Memory B cell (primary cell): ENCODE data around the gene SOBP.

Experiments used
- ATAC-seq: fragments of 150-1000 bp; cut with Tn5 transposase; 2 replicates; pipeline ENCODE4 v1.10.0; 2021; ENCODE audit warnings: low read depth, mild to moderate bottlenecking, moderate library complexity
- DNase-seq, 2 donors: peaks; one replicate each; pipeline ENCODE4 v3.0.0; 2022; ENCODE audit warnings: low spot score in 2 of 2
- H3K27ac Mint-ChIP-seq: one replicate; pipeline ENCODE4 v1.8.0; 2022; ENCODE audit warnings: mild to moderate bottlenecking, moderate library complexity, mixed read lengths
- H3K27me3 Mint-ChIP-seq: one replicate; pipeline ENCODE4 v1.8.0; 2022; ENCODE audit warnings: mixed read lengths
- H3K36me3 Mint-ChIP-seq: one replicate; pipeline ENCODE4 v1.8.0; 2022; ENCODE audit warnings: mild to moderate bottlenecking, mixed read lengths
- H3K4me1 Mint-ChIP-seq: one replicate; pipeline ENCODE4 v1.8.0; 2022; ENCODE audit warnings: mixed read lengths
- H3K4me3 Mint-ChIP-seq: one replicate; pipeline ENCODE4 v1.8.0; 2022; ENCODE audit warnings: mild to moderate bottlenecking, moderate library complexity, mixed read lengths
- H3K9me3 Mint-ChIP-seq: one replicate; pipeline ENCODE4 v1.8.0; 2022; ENCODE audit warnings: mixed read lengths

The SOBP gene

DNA sequence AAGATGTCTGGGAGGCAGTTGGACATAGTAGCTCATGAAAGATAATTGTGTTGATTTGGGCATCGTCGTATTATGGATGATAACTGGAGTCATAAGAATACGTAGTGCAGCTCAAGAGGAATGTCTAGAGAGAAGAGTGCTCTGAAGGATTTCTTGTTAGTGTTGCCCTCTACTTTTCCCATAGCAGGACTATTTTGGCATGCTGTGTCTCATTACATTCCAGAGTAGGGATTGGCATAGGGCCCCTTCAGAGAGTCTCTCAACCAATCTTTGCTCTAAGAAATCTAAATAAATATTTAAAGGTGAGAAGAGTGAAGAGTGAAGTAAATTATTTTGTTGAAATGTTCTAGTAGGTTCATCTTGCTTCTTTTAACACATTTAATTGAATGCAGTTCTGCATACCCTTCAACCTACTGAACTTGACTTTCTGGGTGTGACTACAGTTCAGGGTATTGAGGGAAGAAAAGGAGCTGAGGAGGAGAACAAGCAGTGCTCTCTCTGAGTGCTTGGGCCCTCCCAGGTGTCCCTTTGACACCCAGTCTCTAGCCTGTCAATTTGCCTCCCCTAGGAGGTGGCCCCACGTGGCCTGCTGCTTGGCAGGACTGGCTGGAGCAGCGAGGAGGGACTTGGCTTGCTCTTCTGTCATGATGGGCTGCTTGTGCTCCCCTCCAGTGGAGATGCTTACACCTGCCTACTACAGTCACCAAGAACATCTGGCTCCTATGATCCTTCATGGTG is 33.3 kb downstream of the SOBP start:
- Mint-ChIP-seq H3K27ac (no peak overlapping the region), H3K27me3 (no peaks in the 10 kb centered on the region), H3K36me3 (no peaks in the 10 kb centered on the region), H3K9me3 (no peaks in the 10 kb centered on the region), H3K4me1 (no peaks in the 10 kb centered on the region), H3K4me3 (no peak overlapping the region)
- ATAC-seq (no peak), DNase-seq (no peak)

DNA sequence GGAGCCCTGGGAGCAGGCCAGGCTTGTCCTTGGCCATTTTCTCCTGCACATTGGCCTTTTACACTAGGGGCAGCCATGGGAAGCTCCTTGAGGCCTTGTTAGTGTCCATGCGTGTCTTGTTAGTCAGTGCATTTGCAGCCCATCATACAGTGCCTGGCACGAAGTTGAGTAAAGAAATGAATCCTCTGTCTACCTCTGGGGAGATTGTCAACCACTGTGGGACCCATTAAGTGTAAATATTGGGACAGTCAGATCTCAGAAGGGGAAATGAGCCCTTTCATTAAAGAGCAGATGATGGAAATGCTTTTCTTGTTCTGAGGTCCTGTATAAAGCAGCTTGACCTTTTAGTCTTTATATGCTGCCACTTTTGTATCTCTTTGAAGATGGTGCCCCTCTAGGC is 33.9 kb downstream of the SOBP start:
- no peak for DNase-seq
- H3K36me3 Mint-ChIP-seq, result no peaks in the 10 kb centered on the region
- H3K4me3 Mint-ChIP-seq, result no peak overlapping the region
- no peak overlapping the region for H3K27ac Mint-ChIP-seq
- ATAC-seq, result no peak
- no peaks in the 10 kb centered on the region for H3K4me1 Mint-ChIP-seq
- H3K27me3 Mint-ChIP-seq, result no peaks in the 10 kb centered on the region
- H3K9me3 Mint-ChIP-seq, result no peaks in the 10 kb centered on the region

DNA sequence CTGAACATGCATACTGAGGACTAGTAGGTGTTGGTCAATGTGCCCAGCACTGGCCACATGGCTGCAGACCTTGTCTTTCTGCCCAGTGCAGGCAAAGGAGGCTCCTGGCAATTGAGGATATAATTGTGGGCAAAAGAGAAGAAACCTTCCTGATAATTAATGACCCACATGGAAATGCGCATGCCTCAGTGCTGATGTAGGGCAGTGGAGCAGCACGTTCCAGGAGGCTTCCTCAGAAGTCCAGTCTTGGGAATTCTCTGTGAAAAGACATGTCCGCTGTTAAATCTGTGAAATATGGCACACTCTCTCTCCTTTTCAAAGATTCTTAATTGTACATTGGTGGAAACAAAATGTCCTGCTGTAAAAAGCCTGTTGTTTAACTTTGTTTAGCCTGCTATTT is 34.7 kb downstream of the SOBP start:
- Mint-ChIP-seq H3K9me3 (no peaks in the 10 kb centered on the region), H3K36me3 (no peaks in the 10 kb centered on the region), H3K4me3 (no peak overlapping the region), H3K27ac (no peak overlapping the region), H3K27me3 (no peaks in the 10 kb centered on the region), H3K4me1 (no peaks in the 10 kb centered on the region)
- no peak for ATAC-seq
- DNase-seq, result no peak

DNA sequence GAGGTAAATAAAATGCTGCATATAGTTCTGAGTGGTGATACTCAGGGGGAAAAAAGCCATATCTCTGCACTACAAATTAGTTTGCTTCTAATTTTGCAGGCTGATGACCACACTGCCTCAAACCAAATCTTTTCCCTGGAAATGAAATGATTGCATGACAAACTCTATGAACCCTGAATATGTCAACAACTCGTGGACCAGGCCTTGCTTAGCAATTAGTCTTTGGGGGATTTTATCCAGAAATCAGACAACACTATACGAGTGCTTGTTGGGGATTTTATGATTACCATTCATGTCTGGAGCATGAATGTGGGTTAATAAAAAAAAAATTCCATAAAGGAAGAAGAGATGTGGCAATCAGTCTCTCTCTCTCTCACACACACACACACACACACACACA is 42.0 kb downstream of the SOBP start:
- Mint-ChIP-seq H3K27me3 (no peaks in the 10 kb centered on the region), H3K4me3 (no peak overlapping the region), H3K9me3 (no peaks in the 10 kb centered on the region), H3K36me3 (no peaks in the 10 kb centered on the region), H3K27ac (no peak overlapping the region), H3K4me1 (peaks cover 2% of the 10 kb centered on the region)
- ATAC-seq (no peak), DNase-seq (no peak)

DNA sequence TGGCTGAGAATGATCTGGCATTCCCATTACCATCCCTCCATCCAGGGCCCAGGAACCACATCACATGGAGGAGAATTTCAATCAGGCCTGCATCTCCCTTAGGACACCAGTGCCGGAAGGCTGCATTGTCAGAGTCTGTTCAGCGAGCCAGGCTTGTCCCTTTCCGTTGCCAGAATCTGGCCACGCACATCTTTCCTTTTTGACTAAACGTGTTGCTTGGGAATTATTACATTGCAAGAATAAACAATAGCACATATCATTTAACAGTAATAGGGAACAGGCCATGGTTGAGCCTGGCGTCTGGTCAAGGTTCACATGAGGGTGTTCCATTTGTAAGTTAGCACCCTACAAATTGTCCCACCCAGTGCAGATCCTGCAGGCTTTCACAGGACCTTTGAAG is 42.8 kb downstream of the SOBP start:
- Mint-ChIP-seq H3K9me3 (no peaks in the 10 kb centered on the region), H3K4me3 (no peak overlapping the region), H3K27me3 (no peaks in the 10 kb centered on the region), H3K27ac (no peak overlapping the region), H3K4me1 (peaks cover 2% of the 10 kb centered on the region), H3K36me3 (no peaks in the 10 kb centered on the region)
- ATAC-seq, result no peak
- no peak for DNase-seq

DNA sequence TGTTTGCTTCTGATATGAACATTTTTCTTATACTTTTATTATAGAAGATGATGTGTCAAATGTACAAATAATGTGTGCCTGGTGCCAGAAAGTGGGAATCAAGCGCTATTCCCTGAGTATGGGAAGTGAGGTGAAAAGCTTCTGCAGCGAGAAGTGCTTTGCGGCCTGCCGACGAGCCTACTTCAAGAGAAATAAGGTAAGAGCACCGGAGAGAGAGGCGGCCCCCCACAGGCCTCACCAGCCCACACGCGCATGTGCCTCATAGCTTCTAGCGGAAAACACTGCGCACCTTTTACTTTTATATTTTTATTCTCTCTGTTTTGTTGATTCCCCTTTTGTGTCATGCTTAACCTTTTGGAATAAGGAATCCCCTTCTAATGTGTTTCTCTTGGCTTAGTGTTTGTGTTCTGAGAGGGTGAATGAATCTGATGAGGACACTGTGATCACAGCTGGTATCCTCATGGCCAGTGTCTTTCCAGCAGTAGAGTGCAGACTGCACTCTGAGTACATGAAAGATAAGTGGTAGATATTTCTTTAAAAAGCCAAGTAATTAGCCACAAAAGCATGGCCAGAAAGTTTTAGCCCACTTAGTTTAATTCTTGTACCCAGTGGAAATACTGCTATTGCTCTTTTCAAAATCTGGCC is 43.6 kb downstream of the SOBP start:
- DNase-seq, result no peak
- ATAC-seq, result no peak
- Mint-ChIP-seq H3K27me3 (peaks cover under 1% of the 10 kb centered on the region), H3K9me3 (no peaks in the 10 kb centered on the region), H3K4me1 (peaks cover 2% of the 10 kb centered on the region), H3K27ac (no peak overlapping the region), H3K4me3 (no peak overlapping the region), H3K36me3 (no peaks in the 10 kb centered on the region)

DNA sequence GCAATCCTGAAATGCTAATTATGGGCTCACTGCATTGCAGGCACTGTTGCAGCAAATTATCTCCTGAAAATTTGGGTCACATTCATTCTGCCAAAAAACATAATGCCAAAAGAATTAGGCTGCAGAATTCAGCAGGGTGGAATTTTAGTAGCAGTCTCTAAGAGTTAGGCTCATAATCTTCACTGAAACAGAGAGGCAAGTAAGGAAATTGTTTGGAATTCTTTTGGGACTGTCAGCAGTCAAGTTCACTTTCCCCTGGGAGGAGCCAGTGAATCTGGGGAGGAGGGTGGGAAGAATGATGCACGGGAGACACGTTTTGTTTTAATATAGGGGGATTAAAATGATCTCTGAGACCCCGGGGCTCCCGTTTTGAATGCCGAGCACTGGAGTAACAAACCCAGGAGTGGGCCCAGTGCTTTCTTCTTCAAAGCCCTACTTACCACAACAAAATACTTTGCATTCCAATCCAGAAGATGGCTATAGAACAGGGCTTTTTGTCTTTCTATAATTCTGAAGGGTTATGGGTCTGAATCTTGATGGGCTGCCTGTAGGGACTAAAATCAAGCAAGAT is 44.7 kb downstream of the SOBP start:
- ATAC-seq (no peak), DNase-seq (no peak)
- Mint-ChIP-seq H3K9me3 (no peaks in the 10 kb centered on the region), H3K4me3 (no peak overlapping the region), H3K27ac (no peak overlapping the region), H3K27me3 (peaks cover 4% of the 10 kb centered on the region), H3K4me1 (peaks cover 2% of the 10 kb centered on the region), H3K36me3 (no peaks in the 10 kb centered on the region)

DNA sequence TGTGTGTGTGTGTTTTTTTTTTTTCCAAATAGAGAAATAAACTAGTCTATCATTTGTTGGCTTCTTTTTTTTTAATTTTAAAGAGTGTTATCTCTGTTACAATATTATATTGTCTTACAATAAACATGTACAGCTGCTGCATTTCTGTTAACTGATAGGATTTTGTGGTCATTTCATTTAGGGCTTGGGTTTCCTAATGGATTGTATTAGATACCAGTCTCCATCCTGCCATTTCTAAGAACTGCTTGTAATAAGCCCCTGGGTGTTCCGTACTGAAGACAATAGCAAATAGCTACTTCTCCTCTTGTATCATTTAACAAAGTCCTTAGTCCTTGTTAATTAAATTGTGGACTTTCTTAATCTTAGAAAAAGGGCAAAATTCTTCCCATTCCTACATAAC is 45.7 kb downstream of the SOBP start:
- H3K4me3 Mint-ChIP-seq, result no peak overlapping the region
- H3K27ac Mint-ChIP-seq, result no peak overlapping the region
- no peaks in the 10 kb centered on the region for H3K9me3 Mint-ChIP-seq
- H3K27me3 Mint-ChIP-seq, result peaks cover 4% of the 10 kb centered on the region
- peaks cover 2% of the 10 kb centered on the region for H3K4me1 Mint-ChIP-seq
- H3K36me3 Mint-ChIP-seq, result no peaks in the 10 kb centered on the region
- DNase-seq (no peak), ATAC-seq (no peak)

DNA sequence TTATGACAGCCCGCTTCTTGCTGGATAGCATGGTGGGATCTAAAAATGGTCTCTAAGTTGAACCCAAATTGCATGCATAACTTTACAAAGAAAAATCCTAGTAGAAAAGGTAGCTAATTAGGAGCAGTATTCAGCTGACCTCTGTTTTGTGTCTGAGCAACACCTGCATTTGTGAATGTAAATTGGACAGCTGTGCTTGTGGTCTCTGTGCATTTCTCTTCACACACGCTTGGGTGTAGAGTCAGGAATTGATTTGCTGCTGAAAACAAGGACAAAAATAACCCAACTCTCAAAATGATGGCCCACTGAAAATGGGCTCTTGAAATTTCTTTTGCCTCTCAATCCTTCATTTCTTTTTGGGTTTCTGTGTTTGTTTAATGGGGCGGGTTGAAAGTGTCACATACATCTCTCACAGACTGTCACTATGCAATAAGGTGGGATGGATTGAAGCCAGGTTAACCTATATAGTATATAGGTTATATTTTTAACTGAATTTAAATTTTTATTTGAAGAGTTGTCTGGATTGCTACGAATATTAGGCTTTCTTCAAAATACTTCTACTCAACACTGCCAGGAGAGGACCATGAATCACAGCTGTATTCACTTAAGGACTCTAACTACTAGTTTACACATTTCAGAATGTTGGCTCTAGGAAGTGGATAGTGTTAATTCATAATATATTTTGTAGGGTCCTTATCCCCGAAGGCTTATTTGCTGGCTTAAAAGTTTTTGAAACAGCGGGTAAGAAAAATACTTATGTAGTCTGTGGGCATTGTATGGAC is 46.5 kb downstream of the SOBP start:
- H3K27ac Mint-ChIP-seq, result no peak overlapping the region
- ATAC-seq, result no peak

DNA sequence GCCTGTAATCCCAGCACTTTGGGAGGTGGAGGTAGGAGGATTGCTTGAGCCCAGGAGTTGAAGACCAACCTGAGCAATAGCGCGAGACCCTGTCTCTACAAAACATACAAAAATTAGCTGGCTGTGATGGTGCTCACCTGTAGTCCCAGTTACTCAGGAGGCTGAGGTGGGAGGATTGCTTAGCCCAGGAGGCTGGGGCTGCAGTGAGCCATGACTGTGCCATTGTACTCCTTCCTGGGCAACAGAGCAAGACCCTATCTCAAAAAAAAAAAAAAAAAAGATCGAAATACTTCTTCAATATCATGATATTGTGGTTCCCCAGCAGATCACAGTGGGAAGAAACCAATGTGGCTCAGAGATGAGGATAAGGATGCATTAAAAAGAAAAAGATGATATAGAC is 47.6 kb downstream of the SOBP start:
- H3K4me3 Mint-ChIP-seq, result no peak overlapping the region
- H3K4me1 Mint-ChIP-seq, result peaks cover 2% of the 10 kb centered on the region
- ATAC-seq (no peak), DNase-seq (no peak)
- H3K27me3 Mint-ChIP-seq, result peaks cover 10% of the 10 kb centered on the region
- H3K9me3 Mint-ChIP-seq, result no peaks in the 10 kb centered on the region
- H3K36me3 Mint-ChIP-seq, result no peaks in the 10 kb centered on the region
- no peak overlapping the region for H3K27ac Mint-ChIP-seq

More for the DNA sequence above, 46.5 kb downstream of the SOBP start:
- Mint-ChIP-seq H3K9me3 (no peaks in the 10 kb centered on the region), H3K4me1 (peaks cover 2% of the 10 kb centered on the region), H3K4me3 (no peak overlapping the region), H3K36me3 (no peaks in the 10 kb centered on the region), H3K27me3 (peaks cover 4% of the 10 kb centered on the region)
- no peak for DNase-seq

DNA sequence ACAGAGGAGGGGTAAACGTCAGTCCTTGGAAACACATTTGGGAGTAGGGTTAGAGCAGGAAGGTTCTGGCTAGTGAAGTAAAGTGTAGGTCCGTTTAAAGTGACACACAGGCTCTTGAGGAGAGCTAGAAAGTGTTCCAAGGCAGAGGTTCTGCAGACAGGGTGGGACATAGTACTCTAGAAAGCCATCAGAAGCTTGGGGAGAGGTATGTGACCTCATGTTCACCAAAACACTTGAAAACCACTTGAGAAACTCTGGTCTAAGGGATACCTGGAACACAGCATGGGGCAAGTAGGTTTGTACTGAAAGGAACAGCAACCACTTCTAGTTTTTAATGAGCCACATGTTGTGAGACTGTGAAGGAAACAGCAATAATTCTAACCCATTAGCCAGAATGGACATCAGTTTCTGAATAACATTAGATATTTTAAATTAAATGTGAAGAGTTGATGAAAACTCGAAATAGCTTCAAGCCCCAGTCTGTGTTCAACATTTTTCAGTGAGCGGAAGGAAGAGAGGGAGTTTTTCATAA is 49.0 kb downstream of the SOBP start:
- peaks cover 12% of the 10 kb centered on the region for H3K27me3 Mint-ChIP-seq

DNA sequence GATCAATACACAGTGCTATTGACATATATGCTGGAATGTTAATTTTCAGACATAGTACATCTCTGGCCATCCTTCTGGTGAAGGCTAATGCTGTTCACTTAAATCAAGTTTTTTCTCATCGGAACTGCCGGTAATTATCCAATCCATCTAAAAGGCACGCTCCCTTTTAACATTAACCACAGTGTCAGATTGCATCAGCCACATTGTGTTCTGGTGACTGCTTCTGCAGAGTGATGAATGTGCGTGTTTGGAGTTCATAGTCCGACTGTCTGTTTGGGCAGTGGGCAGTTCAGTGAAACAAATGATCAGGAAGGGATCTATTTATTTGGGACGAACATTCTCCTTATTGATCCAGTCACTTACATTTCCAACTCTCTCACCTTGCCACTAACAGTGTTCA is 49.5 kb downstream of the SOBP start:
- DNase-seq (no peak), ATAC-seq (no peak)
- Mint-ChIP-seq H3K36me3 (no peaks in the 10 kb centered on the region), H3K27me3 (peaks cover 12% of the 10 kb centered on the region), H3K9me3 (no peaks in the 10 kb centered on the region), H3K4me1 (peaks cover 2% of the 10 kb centered on the region), H3K4me3 (no peak overlapping the region), H3K27ac (no peak overlapping the region)

More for the DNA sequence above, 49.0 kb downstream of the SOBP start:
- ATAC-seq (no peak), DNase-seq (no peak)
- H3K27ac Mint-ChIP-seq, result no peak overlapping the region
- no peaks in the 10 kb centered on the region for H3K9me3 Mint-ChIP-seq
- no peak overlapping the region for H3K4me3 Mint-ChIP-seq
- no peaks in the 10 kb centered on the region for H3K36me3 Mint-ChIP-seq
- peaks cover 2% of the 10 kb centered on the region for H3K4me1 Mint-ChIP-seq

DNA sequence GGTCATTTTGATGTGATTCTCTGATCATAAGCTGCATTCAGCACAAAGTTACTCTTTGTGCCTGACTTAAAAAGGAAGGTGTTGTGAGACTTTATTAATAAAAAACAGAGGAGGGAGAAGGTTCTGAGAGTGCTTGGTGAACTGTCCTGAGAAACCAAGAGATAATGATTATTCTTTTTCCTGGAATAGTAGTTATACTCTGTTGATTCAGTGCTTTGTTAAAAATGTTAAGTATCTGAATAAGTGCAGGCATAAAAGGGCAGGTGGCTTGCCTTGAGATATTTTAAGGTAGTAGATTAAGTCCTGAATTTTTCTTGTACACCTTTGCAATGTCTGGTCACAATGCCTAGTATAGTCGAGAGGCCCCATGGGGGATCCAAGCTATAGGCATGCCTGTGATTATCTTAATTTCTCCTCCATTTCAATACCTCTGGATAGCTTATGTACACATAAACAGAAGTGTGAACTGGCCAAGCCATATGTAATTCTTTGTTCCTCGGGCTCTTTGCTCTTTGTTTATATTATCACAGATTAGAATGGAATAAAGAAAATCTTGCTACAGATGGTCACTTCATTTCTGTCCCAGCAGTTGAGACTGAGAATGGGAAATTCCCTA is 50.0 kb downstream of the SOBP start:
- Mint-ChIP-seq H3K36me3 (no peaks in the 10 kb centered on the region), H3K27me3 (peaks cover 12% of the 10 kb centered on the region), H3K4me1 (peaks cover 2% of the 10 kb centered on the region), H3K27ac (no peak overlapping the region), H3K9me3 (no peaks in the 10 kb centered on the region), H3K4me3 (no peak overlapping the region)
- DNase-seq (no peak), ATAC-seq (no peak)

DNA sequence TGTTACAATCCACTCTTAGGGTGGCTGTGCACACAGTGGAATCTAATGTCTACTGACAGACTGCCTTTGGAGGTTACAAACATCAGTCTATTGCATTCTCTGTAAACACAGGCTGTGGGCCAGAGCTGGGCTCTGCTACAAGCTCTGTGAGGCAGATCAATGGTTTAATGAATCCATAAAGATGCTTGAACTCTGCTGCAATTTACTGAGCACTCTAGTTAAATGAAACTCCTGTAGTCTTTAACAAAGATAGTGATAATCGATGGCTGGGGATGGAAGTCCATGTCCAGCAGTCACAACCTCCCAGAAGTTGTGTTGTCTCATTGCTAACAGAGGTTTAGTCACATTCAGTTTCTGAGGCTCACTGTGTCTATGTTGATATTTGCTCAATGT is 50.5 kb downstream of the SOBP start:
- DNase-seq (no peak), ATAC-seq (no peak)
- Mint-ChIP-seq H3K36me3 (no peaks in the 10 kb centered on the region), H3K27ac (no peak overlapping the region), H3K4me3 (no peak overlapping the region), H3K4me1 (peaks cover 2% of the 10 kb centered on the region), H3K9me3 (no peaks in the 10 kb centered on the region), H3K27me3 (peaks cover 14% of the 10 kb centered on the region)
